Measurements from ENCODE around the gene SDCBP2.

GRCh38 chr20:1333462-1334369, 4.8 kb upstream of the SDCBP2 start:
- TF ChIP-seq MXI1 (IDR thresholded peaks at IDR 0.05; ENCODE audit: borderline replicate concordance, low read depth, low read length) (no peak), CTCF (conservative IDR thresholded peaks at IDR 0.05; ENCODE audit: low read depth, low read length) (no peak), RFX5 (IDR thresholded peaks at IDR 0.05; ENCODE audit: low read depth, low read length) (no peak), MAZ (IDR thresholded peaks at IDR 0.05; ENCODE audit: borderline replicate concordance, low read depth, low read length) (no peak), BHLHE40 (IDR thresholded peaks at IDR 0.05; ENCODE audit: low read depth, low read length) (no peak)

Measured in IMR-90 (cell line).